Large intestine (tissue), 3 donors: Measurements from ENCODE around the gene TF. TPM values are rescaled to one million over a fixed set of nuclear protein-coding genes. Genes with fewer than 3 reads are reported as not detected.

ENCODE experiments used
- DNase-seq, 2 donors: peaks; one replicate each; pipeline versions ENCODE4 v3.0.0 to v3.0.0-alpha.2; 2013
- H3K27ac ChIP-seq: one replicate; pipeline ENCODE4 v1.5.1; 2013; ENCODE audit warnings: low read length
- H3K27me3 ChIP-seq: 2 replicates; pipeline ENCODE4 v1.6.1; 2013; ENCODE audit warnings: low read length; ENCODE audit not compliant: control insufficient read depth, insufficient read depth
- H3K36me3 ChIP-seq: 2 replicates; pipeline ENCODE4 v1.6.1; 2013; ENCODE audit warnings: low read length; ENCODE audit not compliant: control insufficient read depth, insufficient read depth
- H3K4me1 ChIP-seq: one replicate; pipeline ENCODE4 v1.6.1; 2013; ENCODE audit warnings: low read length; ENCODE audit not compliant: control insufficient read depth, insufficient read depth
- H3K4me3 ChIP-seq: one replicate; pipeline ENCODE4 v1.5.1; 2013; ENCODE audit warnings: low read length
- H3K9me3 ChIP-seq: one replicate; pipeline ENCODE4 v1.6.1; 2013; ENCODE audit warnings: mild to moderate bottlenecking, low read depth, low read length, moderate library complexity; ENCODE audit not compliant: control insufficient read depth
- WGBS: methylation state at CpG from one replicate; pipeline ENCODE4 v1.1.5; 2013; ENCODE audit warnings: low lambda C conversion rate; ENCODE audit not compliant: insufficient coverage; 5-methylcytosine and 5-hydroxymethylcytosine counted together
- polyA plus RNA-seq: library from polyadenylated mRNA; unstranded; fragments of 120-200 nt; gene quantifications from one replicate; pipeline ENCODE4 v1.2.1, GENCODE V29; 2013

Gene TF
- polyA plus RNA-seq, 1 donor, result 22.5 TPM

DNA sequence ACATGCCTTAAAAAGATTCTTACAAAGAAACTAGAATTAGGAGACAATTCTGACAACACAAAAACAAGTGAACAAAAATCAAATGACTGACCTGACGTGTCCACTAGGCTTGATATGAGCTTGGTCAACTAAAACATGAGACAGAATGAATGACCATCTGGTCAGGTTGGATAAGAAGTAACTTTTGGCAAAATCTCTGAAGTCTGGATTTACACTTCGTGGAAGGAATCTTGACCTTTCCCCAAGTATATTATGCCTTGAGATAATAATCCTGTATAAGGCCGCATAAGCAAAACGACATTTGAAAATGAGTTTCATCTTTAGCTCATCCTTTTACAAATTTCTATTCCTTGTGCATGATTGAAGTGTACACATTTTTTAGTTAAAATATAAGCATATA, 1.1 kb upstream of the TF start:
- 100% methylated on average over 1 of the region's 4 CpGs for WGBS
- Histone ChIP-seq H3K27me3 (peaks cover 28% of the 10 kb centered on the region), H3K27ac (no peak overlapping the region), H3K4me1 (peaks cover 2% of the 10 kb centered on the region), H3K36me3 (no peaks in the 10 kb centered on the region), H3K4me3 (no peak overlapping the region), H3K9me3 (no peaks in the 10 kb centered on the region)
- DNase-seq, result no peak

GRCh38 chr3:133746712-133747066, 496 bp downstream of the TF start:
- peaks cover 2% of the 10 kb centered on the region for H3K4me1 ChIP-seq
- H3K9me3 ChIP-seq, result no peaks in the 10 kb centered on the region
- no peak overlapping the region for H3K4me3 ChIP-seq
- H3K27me3 ChIP-seq, result peaks cover 28% of the 10 kb centered on the region
- no peak overlapping the region for H3K27ac ChIP-seq
- peak in 1 of 2 donors; percentile 8 for DNase-seq
- no CpG with 5 or more reads among the region's 8 CpGs for WGBS
- H3K36me3 ChIP-seq, result no peaks in the 10 kb centered on the region

GRCh38 chr3:133747373-133747772, 1.2 kb downstream of the TF start:
- Histone ChIP-seq H3K27me3 (peaks cover 25% of the 10 kb centered on the region), H3K4me1 (peaks cover 2% of the 10 kb centered on the region), H3K9me3 (no peaks in the 10 kb centered on the region), H3K27ac (no peak overlapping the region), H3K36me3 (no peaks in the 10 kb centered on the region), H3K4me3 (no peak overlapping the region)
- WGBS, result no CpG with 5 or more reads among the region's 1 CpG
- no peak for DNase-seq

DNA sequence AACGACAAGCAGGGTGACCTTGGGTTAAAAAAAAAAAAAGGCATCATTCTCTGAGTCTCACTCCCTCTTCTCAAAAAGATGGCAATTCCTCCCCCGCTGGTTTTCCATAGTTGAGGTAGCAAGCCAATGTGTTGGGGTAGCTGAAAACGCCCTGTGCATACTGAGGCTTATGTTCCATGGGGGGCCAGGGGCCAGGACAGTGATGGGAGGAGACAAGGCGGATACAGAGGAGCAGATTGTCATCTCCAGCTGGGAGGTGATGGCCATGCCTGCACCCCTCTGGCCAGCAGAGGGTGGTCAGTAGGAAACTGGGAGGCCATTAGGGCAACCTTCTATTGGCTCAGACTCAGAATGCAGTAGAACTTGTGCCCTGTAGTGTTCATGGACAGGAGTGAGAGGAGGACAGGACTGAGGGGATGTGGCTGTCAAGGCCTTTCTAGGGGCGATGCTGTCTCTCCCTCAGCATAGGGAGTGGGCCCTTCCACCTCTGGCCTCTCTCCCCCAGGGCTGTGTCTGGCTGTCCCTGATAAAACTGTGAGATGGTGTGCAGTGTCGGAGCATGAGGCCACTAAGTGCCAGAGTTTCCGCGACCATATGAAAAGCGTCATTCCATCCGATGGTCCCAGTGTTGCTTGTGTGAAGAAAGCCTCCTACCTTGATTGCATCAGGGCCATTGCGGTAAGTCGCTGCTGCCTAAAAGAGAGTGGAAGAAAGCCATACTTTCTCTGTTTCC, 1.9 kb downstream of the TF start:
- no CpG with 5 or more reads among the region's 12 CpGs for WGBS
- DNase-seq, result no peak
- no peaks in the 10 kb centered on the region for H3K9me3 ChIP-seq
- no peak overlapping the region for H3K4me3 ChIP-seq
- no peak overlapping the region for H3K27ac ChIP-seq
- H3K36me3 ChIP-seq, result no peaks in the 10 kb centered on the region
- peaks cover 25% of the 10 kb centered on the region for H3K27me3 ChIP-seq
- peaks cover 2% of the 10 kb centered on the region for H3K4me1 ChIP-seq

GRCh38 chr3:133749427-133750258, 3.5 kb downstream of the TF start:
- Histone ChIP-seq H3K36me3 (no peaks in the 10 kb centered on the region), H3K4me3 (no peak overlapping the region), H3K4me1 (peaks cover 2% of the 10 kb centered on the region), H3K9me3 (no peaks in the 10 kb centered on the region), H3K27me3 (peaks cover 21% of the 10 kb centered on the region), H3K27ac (no peak overlapping the region)
- no CpG with 5 or more reads among the region's 6 CpGs for WGBS
- no peak for DNase-seq

GRCh38 chr3:133750259-133750656, 4.1 kb downstream of the TF start:
- H3K4me1 ChIP-seq, result peaks cover 2% of the 10 kb centered on the region
- no peak overlapping the region for H3K27ac ChIP-seq
- H3K36me3 ChIP-seq, result no peaks in the 10 kb centered on the region
- peaks cover 21% of the 10 kb centered on the region for H3K27me3 ChIP-seq
- H3K9me3 ChIP-seq, result no peaks in the 10 kb centered on the region
- WGBS, result no CpG with 5 or more reads among the region's 6 CpGs
- no peak for DNase-seq
- no peak overlapping the region for H3K4me3 ChIP-seq

DNA sequence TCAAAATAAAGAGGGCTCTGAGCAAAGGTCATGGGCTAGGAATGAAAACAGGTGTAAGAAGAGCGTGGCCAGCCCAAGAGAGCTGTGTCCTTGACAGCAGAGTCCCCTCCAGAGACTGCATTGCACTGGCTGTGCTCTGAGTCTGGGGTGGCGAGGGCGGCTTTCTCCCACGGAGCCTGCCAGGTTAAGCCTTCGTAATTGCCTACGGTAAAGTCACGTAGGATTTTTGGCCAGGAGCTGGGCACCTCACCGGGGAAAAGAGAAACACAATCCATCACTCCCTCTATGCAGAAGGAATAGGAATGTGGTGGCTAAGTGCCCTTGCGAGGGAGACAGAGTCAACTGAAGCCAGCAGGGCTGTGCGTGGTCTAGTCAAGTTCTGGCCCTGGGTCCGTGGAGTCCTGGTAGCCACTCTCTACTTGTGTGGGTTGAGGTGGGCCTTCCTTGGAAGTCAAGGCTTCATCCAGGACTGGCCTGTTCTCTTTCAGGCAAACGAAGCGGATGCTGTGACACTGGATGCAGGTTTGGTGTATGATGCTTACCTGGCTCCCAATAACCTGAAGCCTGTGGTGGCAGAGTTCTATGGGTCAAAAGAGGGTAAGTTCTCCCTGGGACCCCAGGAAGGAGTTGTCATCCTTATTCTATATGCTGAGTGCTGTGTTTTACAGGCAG, 7.0 kb downstream of the TF start:
- no CpG with 5 or more reads among the region's 13 CpGs for WGBS
- H3K27ac ChIP-seq, result no peak overlapping the region
- H3K27me3 ChIP-seq, result no peaks in the 10 kb centered on the region
- no peaks in the 10 kb centered on the region for H3K9me3 ChIP-seq
- H3K4me1 ChIP-seq, result no peaks in the 10 kb centered on the region
- no peak for DNase-seq
- H3K36me3 ChIP-seq, result no peaks in the 10 kb centered on the region
- no peak overlapping the region for H3K4me3 ChIP-seq

DNA sequence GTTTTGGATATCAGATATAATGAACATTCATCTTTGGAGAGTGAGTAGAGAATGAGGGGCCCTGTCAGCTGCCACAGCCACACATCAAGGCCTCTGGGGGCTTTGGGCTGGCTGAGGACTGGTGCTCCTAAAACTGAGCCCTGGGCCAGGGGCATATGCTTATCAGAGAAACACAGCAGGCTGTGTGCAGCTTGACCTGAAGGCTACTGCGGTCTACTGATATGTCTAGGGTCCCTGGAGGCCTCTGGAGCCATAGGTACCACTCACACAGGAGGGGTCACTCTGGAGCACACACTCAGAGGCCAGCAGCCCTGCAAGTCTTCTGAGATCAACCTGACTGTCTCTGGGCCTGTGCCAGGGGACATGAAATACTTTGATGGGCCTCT, 7.6 kb downstream of the TF start:
- WGBS, result no CpG with 5 or more reads among the region's 1 CpG
- no peak overlapping the region for H3K27ac ChIP-seq
- H3K4me3 ChIP-seq, result no peak overlapping the region

DNA sequence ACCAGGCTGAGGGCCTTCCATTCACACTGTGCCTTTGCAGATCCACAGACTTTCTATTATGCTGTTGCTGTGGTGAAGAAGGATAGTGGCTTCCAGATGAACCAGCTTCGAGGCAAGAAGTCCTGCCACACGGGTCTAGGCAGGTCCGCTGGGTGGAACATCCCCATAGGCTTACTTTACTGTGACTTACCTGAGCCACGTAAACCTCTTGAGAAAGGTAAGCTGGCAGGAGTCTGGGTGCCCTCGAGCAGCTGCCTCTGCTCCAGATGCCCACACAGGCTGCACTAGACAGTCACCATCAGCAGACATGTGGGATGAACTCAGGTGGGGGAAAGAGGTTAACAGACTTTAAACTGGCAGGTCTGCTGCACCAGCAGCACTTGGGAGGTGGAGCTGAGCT, 8.3 kb downstream of the TF start:
- H3K27me3 ChIP-seq, result no peaks in the 10 kb centered on the region
- WGBS, result no CpG with 5 or more reads among the region's 5 CpGs
- no peaks in the 10 kb centered on the region for H3K9me3 ChIP-seq
- no peaks in the 10 kb centered on the region for H3K36me3 ChIP-seq
- DNase-seq, result no peak
- H3K27ac ChIP-seq, result no peak overlapping the region
- H3K4me1 ChIP-seq, result no peaks in the 10 kb centered on the region
- no peak overlapping the region for H3K4me3 ChIP-seq

More for the DNA sequence above, 7.6 kb downstream of the TF start:
- no peaks in the 10 kb centered on the region for H3K9me3 ChIP-seq
- no peaks in the 10 kb centered on the region for H3K4me1 ChIP-seq
- no peaks in the 10 kb centered on the region for H3K27me3 ChIP-seq
- H3K36me3 ChIP-seq, result no peaks in the 10 kb centered on the region
- no peak for DNase-seq

- no CpG with 5 or more reads among the region's 10 CpGs for WGBS
- Histone ChIP-seq H3K9me3 (no peaks in the 10 kb centered on the region), H3K27me3 (no peaks in the 10 kb centered on the region), H3K36me3 (no peaks in the 10 kb centered on the region), H3K4me1 (no peaks in the 10 kb centered on the region), H3K4me3 (no peak overlapping the region), H3K27ac (no peak overlapping the region)
- no peak for DNase-seq
Measured at GRCh38 chr3:133754973-133755828, 9.0 kb downstream of the TF start.
